HG02973 (cell line): ENCODE results near the gene ZNF146.
"Not testable (repeated sequence)": the region's sequence is repeated elsewhere in the genome, so short reads cannot be mapped to it uniquely, and the experiment has no call there.

ENCODE experiments used
- ATAC-seq: cut with Tn5 transposase; IDR thresholded peaks from one replicate; pipeline ENCODE4 v1.9.1; 2021; ENCODE audit warnings: moderate library complexity; ENCODE audit not compliant: unreplicated experiment

ZNF146 gene

DNA sequence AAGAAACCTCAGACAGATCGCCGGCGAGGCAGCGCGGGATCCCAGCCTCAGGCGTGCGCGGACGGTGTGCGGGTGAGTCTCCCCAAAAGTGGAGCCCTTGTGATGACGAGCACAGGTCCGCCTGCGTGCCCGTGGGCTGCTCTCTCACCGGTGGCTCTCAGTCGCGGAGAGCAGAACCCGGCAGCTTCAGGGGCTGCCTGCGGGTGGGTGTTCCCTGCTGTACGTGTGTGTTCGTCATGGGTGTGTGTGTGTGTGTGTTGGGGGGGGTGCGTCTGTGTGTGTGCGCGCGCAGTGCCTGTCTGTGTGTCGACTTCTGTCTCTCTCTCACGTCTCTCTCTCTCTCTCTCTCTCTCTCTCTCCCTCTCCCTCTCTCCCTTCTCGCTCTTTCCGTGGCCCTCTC lies 54.4 kb downstream of the ZNF146 start:
- not testable (repeated sequence) for ATAC-seq
